Tibial artery (tissue), 4 donors: ENCODE data around the gene STX1B.
"Not testable (repeated sequence)": the region's sequence is repeated elsewhere in the genome, so short reads cannot be mapped to it uniquely, and the experiment has no call there.

Source experiments
- DNase-seq, 2 donors: peaks; one replicate each; pipeline ENCODE4 v3.0.0-alpha.2; 2019
- H3K27ac ChIP-seq, 2 donors: fragments of 200-600 bp; sonication (generic) in 1 of 2; 1 replicate in 1 of 2; 2 replicates in 1 of 2; pipeline ENCODE4 v1.5.1; 2018 to 2019; ENCODE audit warnings: mild to moderate bottlenecking in 1 of 2
- H3K27me3 ChIP-seq, 2 donors: fragments of 200-600 bp; sonication (generic) in 1 of 2; one replicate each; pipeline versions ENCODE4 v1.5.1 to v1.6.0; 2016 to 2019
- H3K36me3 ChIP-seq, 3 donors: fragments of 200-600 bp; sonication (generic) in 2 of 3; one replicate each; pipeline ENCODE4 v1.5.1; 2016 to 2019; ENCODE audit warnings: mild to moderate bottlenecking in 2 of 3
- H3K4me1 ChIP-seq, 4 donors: fragments of 200-600 bp; sonication (generic) in 2 of 4; 1 replicate in 3 of 4; 2 replicates in 1 of 4; pipeline ENCODE4 v1.5.1; 2016 to 2019
- H3K4me3 ChIP-seq, 2 donors: fragments of 200-600 bp; sonication (generic) in 1 of 2; 1 replicate in 1 of 2; 2 replicates in 1 of 2; pipeline ENCODE4 v1.5.1; 2018 to 2019; ENCODE audit warnings: mild to moderate bottlenecking in 2 of 2
- H3K9me3 ChIP-seq, 3 donors: fragments of 200-600 bp; sonication (generic) in 1 of 3; one replicate each; pipeline ENCODE4 v1.5.1; 2016 to 2019
- intact Hi-C: fragments of 100-400 bp; cut with DNase I; formaldehyde crosslinking; loops from one replicate; pipeline ENCODE4 v1.15.0; 2023; ENCODE audit warnings: low total_unique reads
- TF ChIP-seq, protein P1 (sequence below), 2 experiments: fragments of 200-600 bp in 1 of 2; fragments of 450-650 bp in 1 of 2; IDR thresholded peaks; one replicate each; pipeline ENCODE4 v1.5.1; 2017 to 2019; ENCODE audit warnings: antibody characterized with exemption in 2 of 2, mild to moderate bottlenecking in 1 of 2, moderate library complexity in 1 of 2

Gene STX1B

DNA sequence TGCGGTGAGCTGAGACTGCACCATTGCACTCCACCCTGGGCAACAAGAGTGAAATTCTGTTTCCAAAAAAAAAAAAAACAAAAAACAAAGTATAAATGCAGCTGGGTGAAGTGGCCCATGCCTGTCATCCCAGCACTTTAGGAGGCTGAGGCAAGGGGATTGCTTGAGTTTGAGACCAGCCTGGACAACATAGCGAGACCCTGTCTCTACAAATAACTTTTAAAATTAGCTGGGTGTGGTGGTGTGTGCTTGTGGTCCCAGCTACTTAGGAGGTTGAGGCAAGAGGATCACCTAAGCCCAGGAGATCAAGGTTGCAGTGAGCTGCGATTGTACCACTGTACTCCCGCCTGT is 12.8 kb upstream of the STX1B start:
- Histone ChIP-seq H3K4me3 (no peak overlapping the region), H3K27ac (no peak overlapping the region), H3K27me3 (no peaks in the 10 kb centered on the region), H3K4me1 (no peaks in the 10 kb centered on the region), H3K9me3 (no peaks in the 10 kb centered on the region), H3K36me3 (no peaks in the 10 kb centered on the region)
- TF ChIP-seq, protein P1, sequence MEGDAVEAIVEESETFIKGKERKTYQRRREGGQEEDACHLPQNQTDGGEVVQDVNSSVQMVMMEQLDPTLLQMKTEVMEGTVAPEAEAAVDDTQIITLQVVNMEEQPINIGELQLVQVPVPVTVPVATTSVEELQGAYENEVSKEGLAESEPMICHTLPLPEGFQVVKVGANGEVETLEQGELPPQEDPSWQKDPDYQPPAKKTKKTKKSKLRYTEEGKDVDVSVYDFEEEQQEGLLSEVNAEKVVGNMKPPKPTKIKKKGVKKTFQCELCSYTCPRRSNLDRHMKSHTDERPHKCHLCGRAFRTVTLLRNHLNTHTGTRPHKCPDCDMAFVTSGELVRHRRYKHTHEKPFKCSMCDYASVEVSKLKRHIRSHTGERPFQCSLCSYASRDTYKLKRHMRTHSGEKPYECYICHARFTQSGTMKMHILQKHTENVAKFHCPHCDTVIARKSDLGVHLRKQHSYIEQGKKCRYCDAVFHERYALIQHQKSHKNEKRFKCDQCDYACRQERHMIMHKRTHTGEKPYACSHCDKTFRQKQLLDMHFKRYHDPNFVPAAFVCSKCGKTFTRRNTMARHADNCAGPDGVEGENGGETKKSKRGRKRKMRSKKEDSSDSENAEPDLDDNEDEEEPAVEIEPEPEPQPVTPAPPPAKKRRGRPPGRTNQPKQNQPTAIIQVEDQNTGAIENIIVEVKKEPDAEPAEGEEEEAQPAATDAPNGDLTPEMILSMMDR (IDR thresholded peaks at IDR 0.05): no peak
- DNase-seq: no peak
- intact Hi-C loops: no loop called here

DNA sequence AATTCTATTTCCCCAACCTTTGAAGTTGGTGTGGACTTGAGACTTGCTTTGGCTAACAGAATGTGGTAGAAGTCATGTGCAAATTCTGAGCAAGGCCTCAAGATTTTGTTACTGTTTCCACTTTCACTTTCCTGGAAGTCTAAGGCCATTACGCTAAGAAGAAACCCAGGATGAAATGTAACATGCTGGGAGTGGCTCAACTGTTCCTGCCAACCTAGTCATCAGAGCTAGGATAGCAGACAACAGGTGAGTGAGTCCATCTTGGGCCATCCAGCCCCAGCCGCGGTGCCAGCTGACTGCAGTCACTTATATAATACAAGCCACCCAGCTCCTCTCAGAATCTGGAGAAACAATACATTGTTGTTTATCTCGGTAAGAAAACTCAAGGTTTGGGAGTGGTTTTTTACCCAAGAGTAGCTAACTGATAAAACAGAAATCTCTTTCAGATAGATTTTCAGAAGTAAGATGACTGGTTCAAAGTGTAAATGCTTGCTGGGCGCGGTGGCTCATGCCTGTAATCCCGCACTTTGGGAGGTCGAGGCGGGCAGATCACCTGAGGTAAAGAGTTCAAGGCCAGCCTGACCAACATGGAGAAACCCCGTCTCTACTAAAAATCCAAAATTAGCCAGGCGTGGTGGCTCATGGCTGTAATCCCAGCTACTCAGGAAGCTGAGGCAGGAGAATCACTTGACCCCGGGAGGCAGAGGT is 12.3 kb upstream of the STX1B start:
- no peaks in the 10 kb centered on the region for H3K27me3 ChIP-seq
- no peak overlapping the region for H3K4me3 ChIP-seq
- no peaks in the 10 kb centered on the region for H3K9me3 ChIP-seq
- intact Hi-C loops: no loop called here
- TF ChIP-seq, protein P1 (IDR thresholded peaks at IDR 0.05): no peak
- H3K27ac ChIP-seq: no peak overlapping the region
- DNase-seq: no peak
- no peaks in the 10 kb centered on the region for H3K36me3 ChIP-seq
- H3K4me1 ChIP-seq: no peaks in the 10 kb centered on the region

DNA sequence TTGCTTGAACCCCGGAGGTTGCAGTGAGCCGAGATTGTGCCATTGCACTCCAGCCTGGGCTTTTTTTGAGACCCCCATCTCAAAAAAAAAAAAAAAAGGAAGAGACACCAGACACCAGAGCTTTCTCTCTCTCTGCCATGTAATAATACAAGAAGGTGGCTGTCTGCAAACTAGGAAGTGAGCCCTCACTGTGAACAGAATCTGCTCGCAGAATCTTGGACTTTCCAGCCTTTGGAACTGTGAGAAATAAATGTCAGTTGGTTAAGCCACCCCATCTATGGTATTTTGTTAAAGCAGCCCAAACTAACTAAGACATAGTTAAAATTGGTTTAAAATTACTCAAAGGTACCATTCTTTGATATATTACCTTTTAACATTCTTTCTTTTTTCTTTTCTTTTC is 10.1 kb upstream of the STX1B start:
- Histone ChIP-seq H3K9me3 (no peaks in the 10 kb centered on the region), H3K36me3 (no peaks in the 10 kb centered on the region), H3K27me3 (peaks cover 0 to 6% of the 10 kb centered on the region in 2 donors), H3K4me1 (no peaks in the 10 kb centered on the region), H3K4me3 (no peak overlapping the region), H3K27ac (no peak overlapping the region)
- TF ChIP-seq, protein P1 (IDR thresholded peaks at IDR 0.05): no peak
- intact Hi-C loops: no loop called here
- DNase-seq: no peak

DNA sequence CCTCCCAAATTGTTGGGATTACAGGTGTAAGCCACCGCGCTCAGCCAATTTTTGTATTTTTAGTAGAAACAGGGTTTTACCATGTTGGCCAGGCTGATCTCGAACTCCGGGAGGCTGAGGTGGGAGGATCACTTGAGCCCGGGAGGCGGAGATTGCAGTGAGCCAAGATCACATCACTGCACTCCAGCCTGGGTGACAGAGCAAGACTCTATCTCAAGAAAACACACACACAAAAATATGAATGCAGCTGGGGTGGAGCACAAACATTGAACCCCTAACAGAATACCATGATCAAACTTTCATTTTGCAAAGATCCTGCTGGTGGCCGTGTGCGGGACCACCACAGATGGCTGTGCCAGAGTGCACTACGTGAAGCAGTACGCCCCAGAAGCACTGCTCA is 7.3 kb upstream of the STX1B start:
- H3K36me3 ChIP-seq, DNase-seq, H3K27ac ChIP-seq, H3K4me3 ChIP-seq, H3K4me1 ChIP-seq, H3K9me3 ChIP-seq, intact Hi-C loops: not testable (repeated sequence)
- peaks cover 0 to 17% of the 10 kb centered on the region in 2 donors for H3K27me3 ChIP-seq

DNA sequence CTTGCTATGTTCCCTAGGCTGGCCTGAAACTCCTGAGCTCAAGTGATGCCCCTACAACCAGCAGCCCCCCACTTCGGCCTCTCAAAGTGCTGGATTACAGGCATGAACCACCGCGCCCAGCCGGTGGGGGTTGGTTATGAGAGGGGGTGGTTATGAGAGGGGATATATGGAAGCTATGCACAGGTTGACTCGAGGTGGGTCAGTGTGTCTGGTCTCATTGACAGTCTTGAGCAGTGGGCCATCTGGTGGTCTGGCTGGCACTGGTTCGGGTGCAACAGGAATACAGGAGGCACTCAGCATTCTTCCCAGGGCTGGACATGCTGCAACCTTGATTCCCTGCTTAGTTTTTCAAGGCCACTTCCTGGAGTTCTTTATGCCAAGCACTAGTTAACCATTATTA is 5.6 kb upstream of the STX1B start:
- H3K27me3 ChIP-seq: peaks cover 3 to 34% of the 10 kb centered on the region in 2 donors
- DNase-seq: no peak
- no peaks in the 10 kb centered on the region for H3K36me3 ChIP-seq
- TF ChIP-seq, protein P1 (IDR thresholded peaks at IDR 0.05): no peak
- H3K27ac ChIP-seq: no peak overlapping the region
- no peak overlapping the region for H3K4me3 ChIP-seq
- H3K4me1 ChIP-seq: peaks cover 0 to under 1% (median 0%) of the 10 kb centered on the region in 4 donors
- H3K9me3 ChIP-seq: no peaks in the 10 kb centered on the region
- intact Hi-C loops: no loop called here

DNA sequence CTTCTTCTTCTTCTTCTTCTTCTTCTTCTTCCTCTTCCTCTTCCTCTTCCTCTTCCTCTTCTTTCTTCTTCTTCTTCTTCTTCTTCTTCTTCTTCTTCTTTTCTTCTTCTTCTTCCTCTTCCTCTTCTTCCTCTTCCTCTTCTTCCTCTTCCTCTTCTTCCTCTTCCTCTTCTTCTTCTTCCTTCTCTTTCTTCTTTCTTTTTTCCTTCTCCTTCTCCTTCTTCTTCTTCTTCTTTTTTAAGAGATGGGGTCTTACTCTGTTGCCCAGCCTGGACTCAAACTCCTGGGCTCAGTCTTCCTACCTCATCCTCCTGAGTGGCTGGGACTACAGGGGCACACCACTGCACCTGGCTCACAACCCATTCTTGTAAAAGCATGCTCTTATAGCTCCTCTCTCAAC is 2.9 kb upstream of the STX1B start:
- intact Hi-C loops, H3K4me3 ChIP-seq, H3K9me3 ChIP-seq, H3K27ac ChIP-seq, H3K36me3 ChIP-seq, H3K4me1 ChIP-seq, DNase-seq: not testable (repeated sequence)
- H3K27me3 ChIP-seq: peaks cover 3 to 60% of the 10 kb centered on the region in 2 donors

DNA sequence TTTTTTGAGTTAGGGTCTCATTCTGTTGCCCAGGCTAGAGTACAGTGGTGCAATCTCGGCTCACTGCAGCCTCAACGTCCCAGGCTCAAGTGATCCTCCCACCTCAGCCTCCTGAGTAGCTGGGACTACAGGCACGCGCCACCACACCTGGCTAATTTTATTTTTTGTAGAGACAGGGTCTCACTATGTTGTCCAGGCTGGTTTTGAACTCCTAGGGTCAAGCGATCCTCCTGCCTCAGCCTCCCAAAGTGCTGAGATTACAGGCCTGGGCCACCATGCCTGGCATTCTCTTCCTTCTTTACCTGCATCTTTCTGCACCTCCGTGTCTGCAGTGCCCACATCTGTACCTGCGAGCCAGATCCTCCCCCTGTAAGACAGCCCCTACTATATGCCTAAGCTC is 1.4 kb upstream of the STX1B start:
- H3K27ac ChIP-seq, H3K36me3 ChIP-seq, H3K4me3 ChIP-seq, DNase-seq, intact Hi-C loops, H3K9me3 ChIP-seq, H3K4me1 ChIP-seq: not testable (repeated sequence)
- H3K27me3 ChIP-seq: peaks cover 3 to 67% of the 10 kb centered on the region in 2 donors
